Activated T-helper 1 cell treated with anti-CD3 and anti-CD28 coated beads, Interleukin-2, amount 50 U/mL, for 16 hours (primary cell): ENCODE results near the gene SPSB2.

Source experiments
- DNase-seq, 2 donors: peaks; one replicate each; pipeline ENCODE4 v3.0.0-alpha.2; 2020; ENCODE audit warnings: low read depth in 1 of 2, low spot score in 1 of 2

Gene SPSB2

DNA sequence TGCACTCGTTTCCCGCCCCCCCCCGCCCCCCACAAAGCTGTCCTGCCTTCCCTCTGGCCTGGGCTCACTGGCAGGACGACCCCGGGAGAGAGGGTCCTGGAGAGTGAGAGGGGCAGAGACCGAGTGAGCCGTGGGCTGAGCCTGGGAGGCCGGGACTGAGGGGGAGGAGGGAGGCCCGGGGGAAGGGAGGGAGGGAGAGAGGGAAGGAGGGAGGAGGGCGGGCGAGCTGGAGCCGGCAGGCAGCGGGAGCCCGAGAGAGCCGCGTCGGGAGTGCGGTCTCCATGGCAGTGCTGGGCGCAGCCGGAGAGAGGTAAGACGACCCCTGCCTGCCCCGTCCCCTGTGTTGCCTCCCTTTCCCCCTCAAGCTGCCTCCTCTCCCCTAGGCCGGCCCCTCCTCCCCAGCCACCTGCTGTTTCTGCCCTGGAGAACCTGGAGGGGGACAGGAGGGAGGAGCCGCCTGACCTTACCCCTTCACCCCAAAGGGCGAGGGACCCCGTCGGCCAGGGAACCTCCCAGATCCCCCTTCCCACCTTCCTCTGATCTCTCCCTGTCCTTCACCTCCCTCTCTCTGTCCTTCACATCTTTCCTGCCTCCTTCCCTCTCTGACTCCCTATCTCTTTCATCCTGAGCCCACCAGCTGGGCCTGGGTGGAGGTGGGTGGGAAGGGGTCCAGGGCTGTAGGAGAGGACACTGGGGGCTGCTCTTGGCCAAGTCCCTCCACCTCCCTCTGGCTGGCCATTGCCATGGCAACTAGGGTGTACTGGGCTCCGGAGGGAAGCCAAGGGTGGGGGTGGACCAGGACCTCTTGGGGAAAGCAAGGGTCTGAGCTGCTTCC is 51.3 kb downstream of the SPSB2 start, which contains the start of gene GPR162:
TSS of gene GPR162 (plus strand) at position 231 of the 835 bp plus-strand sequence. CDS start 2,078 bp downstream, outside the sequence.
- no peak for DNase-seq
